ENCODE results near the gene TIMM22. TPM values are rescaled to one million over a fixed set of nuclear protein-coding genes. Genes with fewer than 3 reads are reported as not detected.

The TIMM22 gene
- total RNA-seq, 1 experiment from 2014 or later = 23.2 TPM

- H3K27ac ChIP-seq = no peak overlapping the region
- H3K4me1 ChIP-seq (replicated peaks) = no peaks in the 10 kb centered on the region
- peaks cover 36% of the 10 kb centered on the region for H3K36me3 ChIP-seq
- no peaks in the 10 kb centered on the region for H3K27me3 ChIP-seq (replicated peaks)
- H3K4me3 ChIP-seq = no peak overlapping the region
- no peak for DNase-seq (ENCODE audit: low read depth in 1 of 2, low spot score in 2 of 2)
- no peaks in the 10 kb centered on the region for H3K9me3 ChIP-seq (replicated peaks)
Observed at GRCh38 chr17:1009229-1010085, 12.5 kb downstream of the TIMM22 start.

GRCh38 chr17:1010086-1010450 is 13.1 kb downstream of the TIMM22 start:
- no peaks in the 10 kb centered on the region for H3K27me3 ChIP-seq (replicated peaks)
- no peaks in the 10 kb centered on the region for H3K4me1 ChIP-seq (replicated peaks)
- H3K9me3 ChIP-seq (replicated peaks) = no peaks in the 10 kb centered on the region
- no peak overlapping the region for H3K4me3 ChIP-seq
- no peak overlapping the region for H3K27ac ChIP-seq
- DNase-seq (ENCODE audit: low read depth in 1 of 2, low spot score in 2 of 2) = no peak
- peaks cover 30% of the 10 kb centered on the region for H3K36me3 ChIP-seq

DNA sequence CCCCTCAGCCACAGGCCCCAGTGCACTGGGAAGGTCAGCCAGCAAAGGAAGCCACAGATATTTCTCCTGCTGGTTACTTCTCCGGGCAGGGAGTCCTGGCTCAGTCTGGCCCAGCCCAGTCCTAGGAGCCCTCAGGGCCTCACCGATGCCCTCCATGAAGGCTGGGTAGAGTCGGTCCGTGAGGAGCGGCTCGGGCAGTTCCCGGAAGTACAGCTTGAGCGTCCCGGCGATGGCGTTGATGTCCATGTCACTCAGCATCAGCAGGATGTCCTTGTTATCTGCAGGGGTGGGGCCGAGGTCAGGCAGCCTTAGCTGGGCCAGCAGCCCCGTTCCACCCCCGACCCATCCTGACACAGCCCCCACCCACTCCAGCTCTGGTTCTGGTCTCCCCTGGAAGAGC is 13.7 kb downstream of the TIMM22 start:
- DNase-seq (ENCODE audit: low read depth in 1 of 2, low spot score in 2 of 2) = no peak
- H3K27ac ChIP-seq = no peak overlapping the region
- H3K27me3 ChIP-seq (replicated peaks) = no peaks in the 10 kb centered on the region
- no peaks in the 10 kb centered on the region for H3K9me3 ChIP-seq (replicated peaks)
- H3K4me3 ChIP-seq = no peak overlapping the region
- peaks cover 26% of the 10 kb centered on the region for H3K36me3 ChIP-seq
- no peaks in the 10 kb centered on the region for H3K4me1 ChIP-seq (replicated peaks)

DNA sequence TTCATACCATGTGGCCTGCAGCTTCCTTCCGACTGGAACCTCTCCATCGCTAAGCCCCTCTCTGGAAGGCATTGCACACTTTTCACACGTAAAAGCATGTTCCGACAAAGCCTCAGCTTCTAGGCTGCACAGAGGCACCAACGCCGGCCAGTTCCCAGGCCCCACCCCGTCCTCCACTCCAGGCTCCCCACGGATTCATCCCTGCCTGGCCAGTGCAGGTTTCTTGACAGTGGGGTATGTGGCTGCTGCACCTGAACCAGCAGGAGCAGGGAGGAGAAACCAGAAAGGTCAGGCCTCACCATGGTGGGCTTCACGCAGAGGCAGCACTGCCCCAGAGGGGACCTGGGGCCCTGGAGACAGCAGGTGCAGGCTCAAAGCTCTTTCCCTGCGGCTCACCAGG is 14.2 kb downstream of the TIMM22 start:
- no peak overlapping the region for H3K27ac ChIP-seq
- H3K36me3 ChIP-seq = peaks cover 21% of the 10 kb centered on the region
- no peaks in the 10 kb centered on the region for H3K27me3 ChIP-seq (replicated peaks)
- no peaks in the 10 kb centered on the region for H3K4me1 ChIP-seq (replicated peaks)
- H3K9me3 ChIP-seq (replicated peaks) = no peaks in the 10 kb centered on the region
- H3K4me3 ChIP-seq = no peak overlapping the region
- DNase-seq (ENCODE audit: low read depth in 1 of 2, low spot score in 2 of 2) = no peak

GRCh38 chr17:1011760-1012735 is 15.1 kb downstream of the TIMM22 start:
- H3K9me3 ChIP-seq (replicated peaks) = no peaks in the 10 kb centered on the region
- H3K4me1 ChIP-seq (replicated peaks) = no peaks in the 10 kb centered on the region
- no peak overlapping the region for H3K4me3 ChIP-seq
- DNase-seq (ENCODE audit: low read depth in 1 of 2, low spot score in 2 of 2) = no peak
- H3K27me3 ChIP-seq (replicated peaks) = no peaks in the 10 kb centered on the region
- H3K36me3 ChIP-seq = peaks cover 19% of the 10 kb centered on the region
- no peak overlapping the region for H3K27ac ChIP-seq

- no peak for DNase-seq (ENCODE audit: low read depth in 1 of 2, low spot score in 2 of 2)
- H3K4me3 ChIP-seq = no peak overlapping the region
- peaks cover 10% of the 10 kb centered on the region for H3K36me3 ChIP-seq
- H3K4me1 ChIP-seq (replicated peaks) = no peaks in the 10 kb centered on the region
- no peaks in the 10 kb centered on the region for H3K9me3 ChIP-seq (replicated peaks)
- no peaks in the 10 kb centered on the region for H3K27me3 ChIP-seq (replicated peaks)
- no peak overlapping the region for H3K27ac ChIP-seq
Observed at GRCh38 chr17:1012823-1013728, 16.1 kb downstream of the TIMM22 start.

DNA sequence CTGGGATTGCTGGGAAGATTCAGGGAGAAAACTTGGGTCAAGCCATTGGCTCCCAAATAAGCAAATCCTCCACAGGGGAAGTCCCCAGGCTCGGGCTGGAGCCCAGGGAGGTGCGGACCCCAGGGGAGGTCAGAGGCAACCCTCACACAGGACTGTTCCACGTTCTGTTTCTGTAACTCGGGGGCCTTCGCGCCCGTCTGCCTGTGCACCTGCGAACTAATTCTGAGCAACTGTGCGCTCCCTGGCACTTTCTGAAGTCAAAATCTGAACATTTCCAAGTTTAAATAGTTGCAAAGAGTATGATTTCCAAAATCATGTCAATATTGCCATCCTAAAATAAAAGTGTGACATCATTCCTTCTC is 16.8 kb downstream of the TIMM22 start:
- Histone ChIP-seq H3K9me3 (replicated peaks) (no peaks in the 10 kb centered on the region), H3K4me3 (no peak overlapping the region), H3K36me3 (peaks cover 10% of the 10 kb centered on the region), H3K27ac (no peak overlapping the region), H3K4me1 (replicated peaks) (no peaks in the 10 kb centered on the region), H3K27me3 (replicated peaks) (no peaks in the 10 kb centered on the region)
- no peak for DNase-seq (ENCODE audit: low read depth in 1 of 2, low spot score in 2 of 2)

DNA sequence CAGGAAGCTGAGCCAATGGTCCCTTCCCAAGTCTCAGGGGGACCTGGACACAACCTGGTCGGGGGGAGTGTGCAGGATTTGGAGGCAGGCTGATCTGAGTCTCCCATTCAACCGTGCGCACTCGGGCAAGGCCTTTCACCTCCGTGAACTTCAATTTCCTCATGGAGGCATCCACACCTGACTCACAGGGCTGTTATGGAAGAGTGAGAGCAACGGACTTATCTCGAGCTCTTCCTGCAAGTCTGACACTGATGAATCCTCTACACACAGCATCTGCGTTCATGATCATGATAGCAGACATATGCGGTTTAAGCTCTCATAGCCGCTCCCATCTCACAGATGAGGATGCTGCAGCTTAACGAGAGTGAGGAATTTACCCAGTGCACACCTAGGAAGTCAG is 21.6 kb downstream of the TIMM22 start:
- Histone ChIP-seq H3K27ac (no peak overlapping the region), H3K27me3 (replicated peaks) (no peaks in the 10 kb centered on the region), H3K4me3 (no peak overlapping the region), H3K36me3 (no peaks in the 10 kb centered on the region), H3K9me3 (replicated peaks) (no peaks in the 10 kb centered on the region), H3K4me1 (replicated peaks) (no peaks in the 10 kb centered on the region)
- no peak for DNase-seq (ENCODE audit: low read depth in 1 of 2, low spot score in 2 of 2)

DNA sequence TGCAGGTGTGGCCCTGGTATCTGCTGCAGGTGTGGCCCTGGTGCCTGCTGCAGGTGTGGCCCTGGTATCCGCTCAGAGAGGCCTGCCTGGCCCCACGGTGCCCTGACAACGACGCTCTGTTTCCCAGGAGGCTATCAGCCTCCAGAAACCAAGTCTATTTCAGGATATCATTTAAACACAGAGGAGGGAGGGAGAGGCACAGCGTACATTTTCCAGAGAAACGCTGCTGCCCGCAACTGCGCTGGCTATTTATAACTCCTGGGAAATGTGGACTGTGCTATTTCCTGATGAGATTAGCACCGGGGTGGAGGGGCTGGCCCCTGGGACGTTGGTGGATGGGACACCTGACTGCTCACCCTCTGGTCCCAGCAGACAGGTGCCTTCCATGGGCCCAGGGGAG is 22.5 kb downstream of the TIMM22 start:
- no peaks in the 10 kb centered on the region for H3K36me3 ChIP-seq
- no peaks in the 10 kb centered on the region for H3K4me1 ChIP-seq (replicated peaks)
- H3K27me3 ChIP-seq (replicated peaks) = no peaks in the 10 kb centered on the region
- H3K27ac ChIP-seq = no peak overlapping the region
- H3K4me3 ChIP-seq = no peak overlapping the region
- H3K9me3 ChIP-seq (replicated peaks) = no peaks in the 10 kb centered on the region
- DNase-seq (ENCODE audit: low read depth in 1 of 2, low spot score in 2 of 2) = no peak

DNA sequence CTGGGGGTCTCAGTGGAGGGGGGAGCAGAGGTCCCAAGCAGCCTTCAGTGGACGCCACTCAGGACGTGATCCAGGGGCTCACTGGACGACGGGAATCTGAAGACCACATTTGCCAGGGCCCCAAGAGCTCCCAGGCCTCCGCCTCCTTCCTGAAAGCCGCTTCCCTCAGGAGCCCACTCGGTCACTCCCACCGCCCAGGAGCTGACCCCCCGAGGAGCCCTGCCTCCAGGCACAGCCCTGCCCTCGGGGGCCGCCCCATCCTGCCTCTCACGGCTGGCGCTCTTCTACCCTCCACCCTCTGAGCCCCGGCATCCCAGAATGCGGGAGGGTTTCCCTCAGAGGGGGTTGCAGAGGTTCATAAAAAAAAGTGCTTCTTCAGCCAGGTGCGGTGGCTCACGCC is 24.2 kb downstream of the TIMM22 start:
- no peak overlapping the region for H3K4me3 ChIP-seq
- H3K4me1 ChIP-seq (replicated peaks) = no peaks in the 10 kb centered on the region
- no peaks in the 10 kb centered on the region for H3K36me3 ChIP-seq
- no peaks in the 10 kb centered on the region for H3K27me3 ChIP-seq (replicated peaks)
- H3K27ac ChIP-seq = no peak overlapping the region
- H3K9me3 ChIP-seq (replicated peaks) = no peaks in the 10 kb centered on the region
- DNase-seq (ENCODE audit: low read depth in 1 of 2, low spot score in 2 of 2) = no peak

GRCh38 chr17:1022278-1023024 is 25.5 kb downstream of the TIMM22 start:
- Histone ChIP-seq H3K4me1 (replicated peaks) (no peaks in the 10 kb centered on the region), H3K27ac (no peak overlapping the region), H3K4me3 (no peak overlapping the region), H3K27me3 (replicated peaks) (no peaks in the 10 kb centered on the region), H3K36me3 (no peaks in the 10 kb centered on the region), H3K9me3 (replicated peaks) (no peaks in the 10 kb centered on the region)
- no peak for DNase-seq (ENCODE audit: low read depth in 1 of 2, low spot score in 2 of 2)

DNA sequence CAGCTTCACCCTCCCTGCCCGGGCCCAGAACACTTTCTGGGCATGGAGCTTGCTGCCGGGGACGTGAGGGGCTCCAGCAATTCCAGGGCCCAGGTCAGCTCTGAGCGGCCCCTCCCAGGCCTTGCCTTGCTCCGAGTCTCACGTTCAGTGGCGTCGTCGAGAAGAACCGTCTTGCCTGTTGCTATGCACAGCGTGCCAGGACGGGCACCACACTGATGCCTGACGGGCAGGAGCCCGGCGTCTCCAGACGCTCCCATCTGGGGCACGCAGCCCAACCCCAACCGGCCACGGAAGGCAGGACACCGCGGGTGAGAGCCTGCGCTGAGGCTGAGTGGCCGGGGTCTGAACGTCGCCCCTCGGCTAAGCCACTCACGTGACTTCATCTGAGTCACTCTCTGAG is 27.1 kb downstream of the TIMM22 start:
- H3K9me3 ChIP-seq (replicated peaks) = no peaks in the 10 kb centered on the region
- no peak overlapping the region for H3K4me3 ChIP-seq
- H3K36me3 ChIP-seq = no peaks in the 10 kb centered on the region
- no peaks in the 10 kb centered on the region for H3K27me3 ChIP-seq (replicated peaks)
- no peak for DNase-seq (ENCODE audit: low read depth in 1 of 2, low spot score in 2 of 2)
- no peaks in the 10 kb centered on the region for H3K4me1 ChIP-seq (replicated peaks)
- no peak overlapping the region for H3K27ac ChIP-seq

Data from SJSA1 (cell line).